ENCODE measurements around the gene EIF3I. TPM values are rescaled to one million over a fixed set of nuclear protein-coding genes. Genes with fewer than 3 reads are reported as not detected.
A peak's percentile ranks its signal among the peaks of the same experiment; 100 is the strongest.

Gene EIF3I
- total RNA-seq, 3 donors from 2014 or later (not counting 1 experiment from before 2014, with no cell fraction given), result 107 to 126 (median 110) TPM

DNA sequence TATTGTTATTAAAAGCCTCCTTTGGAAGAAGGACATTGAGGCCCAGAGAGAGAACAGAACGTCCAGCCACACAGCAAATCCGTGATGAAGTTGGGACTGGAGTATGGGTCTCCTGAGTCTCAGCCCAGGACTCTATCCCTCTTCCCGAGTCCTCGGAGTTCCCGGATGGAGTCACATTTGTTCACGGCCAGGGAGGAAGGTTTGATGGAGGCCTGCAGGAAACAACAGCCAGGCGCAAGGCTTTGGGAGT, 43.1 kb upstream of the EIF3I start:
- Histone ChIP-seq H3K27ac (ENCODE audit: low read length) (peak overlapping the region; percentile 80), H3K9me3 (ENCODE audit: control insufficient read depth, insufficient read depth, low read length) (no peaks in the 10 kb centered on the region), H3K4me3 (ENCODE audit: low read length) (peak overlapping the region; percentile 70), H3K27me3 (ENCODE audit: control insufficient read depth, insufficient read depth, low read length) (no peaks in the 10 kb centered on the region), H3K4me1 (ENCODE audit: control insufficient read depth, insufficient read depth, low read length) (peaks cover 28% of the 10 kb centered on the region), H3K36me3 (ENCODE audit: control insufficient read depth, insufficient read depth, low read length) (peaks cover 2% of the 10 kb centered on the region)
- H3K27me3 Mint-ChIP-seq (ENCODE audit: low read depth in 2 of 2), result no peaks in the 10 kb centered on the region
- ATAC-seq (no peak), DNase-seq (no peak)
- H3K4me3 Mint-ChIP-seq, result peak overlapping the region; percentile 95
- no peaks in the 10 kb centered on the region for H3K9me3 Mint-ChIP-seq
- intact Hi-C loops (cut with micrococcal nuclease), result loop anchor here (1.0 to 5.0 kb wide), 3 partner anchors 22 to 72 kb away; partner anchors contain the start of genes EIF3I, KPNA6 and TMEM234
- peaks cover 35 to 38% of the 10 kb centered on the region in 2 donors for H3K4me1 Mint-ChIP-seq
- WGBS (ENCODE audit: insufficient coverage), result 36% methylated on average over 7 of the region's 7 CpGs
- H3K27ac Mint-ChIP-seq, result peak overlapping the region; percentile 95 to 98
- H3K36me3 Mint-ChIP-seq, result no peaks in the 10 kb centered on the region
- TF ChIP-seq, protein P1, sequence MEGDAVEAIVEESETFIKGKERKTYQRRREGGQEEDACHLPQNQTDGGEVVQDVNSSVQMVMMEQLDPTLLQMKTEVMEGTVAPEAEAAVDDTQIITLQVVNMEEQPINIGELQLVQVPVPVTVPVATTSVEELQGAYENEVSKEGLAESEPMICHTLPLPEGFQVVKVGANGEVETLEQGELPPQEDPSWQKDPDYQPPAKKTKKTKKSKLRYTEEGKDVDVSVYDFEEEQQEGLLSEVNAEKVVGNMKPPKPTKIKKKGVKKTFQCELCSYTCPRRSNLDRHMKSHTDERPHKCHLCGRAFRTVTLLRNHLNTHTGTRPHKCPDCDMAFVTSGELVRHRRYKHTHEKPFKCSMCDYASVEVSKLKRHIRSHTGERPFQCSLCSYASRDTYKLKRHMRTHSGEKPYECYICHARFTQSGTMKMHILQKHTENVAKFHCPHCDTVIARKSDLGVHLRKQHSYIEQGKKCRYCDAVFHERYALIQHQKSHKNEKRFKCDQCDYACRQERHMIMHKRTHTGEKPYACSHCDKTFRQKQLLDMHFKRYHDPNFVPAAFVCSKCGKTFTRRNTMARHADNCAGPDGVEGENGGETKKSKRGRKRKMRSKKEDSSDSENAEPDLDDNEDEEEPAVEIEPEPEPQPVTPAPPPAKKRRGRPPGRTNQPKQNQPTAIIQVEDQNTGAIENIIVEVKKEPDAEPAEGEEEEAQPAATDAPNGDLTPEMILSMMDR (IDR thresholded peaks at IDR 0.05), result no peak

DNA sequence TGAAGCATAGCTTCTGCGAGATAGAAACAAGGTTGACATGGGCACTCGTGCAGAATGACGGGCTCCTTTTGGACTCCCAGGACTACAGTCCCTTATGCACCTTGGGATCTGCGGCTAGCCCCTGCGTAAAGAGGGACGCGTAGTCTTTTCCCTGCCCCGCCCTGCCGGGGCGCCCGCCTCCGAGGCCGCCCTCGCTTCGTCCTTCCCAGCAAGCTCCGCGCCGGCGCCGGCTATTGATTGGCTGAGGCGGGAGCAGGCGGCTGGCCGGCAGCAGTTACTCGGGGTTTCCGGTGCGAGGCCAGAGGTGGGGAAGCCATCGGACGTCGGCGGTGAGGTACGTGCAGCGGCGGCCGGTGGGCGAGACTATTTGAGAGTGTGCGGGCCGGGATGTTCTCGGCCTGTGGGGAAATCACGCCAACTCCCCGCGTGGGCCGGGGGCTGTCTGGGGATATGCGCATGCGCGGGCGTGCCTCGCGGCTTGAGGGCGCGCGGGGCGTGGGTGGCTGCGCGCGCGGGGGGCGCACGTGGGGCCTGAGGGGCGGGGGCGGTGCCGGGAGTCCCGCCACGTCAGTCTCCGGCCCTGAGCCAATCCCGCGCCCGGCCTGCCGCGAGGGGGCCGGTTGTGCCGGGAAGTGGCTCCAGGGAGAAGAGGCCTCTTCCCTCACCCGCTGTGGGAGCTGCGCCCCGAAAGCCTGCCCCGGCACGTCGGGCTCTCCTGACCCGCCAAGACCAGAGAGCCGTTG, 42.6 kb upstream of the EIF3I start, which contains the start of gene TXLNA:
Gene TXLNA (plus strand): TSS at position 233 of the 743 bp plus-strand sequence. CDS start 671 bp downstream, outside the sequence.
- H3K9me3 Mint-ChIP-seq, result no peaks in the 10 kb centered on the region
- H3K4me1 Mint-ChIP-seq, result peaks cover 35 to 43% of the 10 kb centered on the region in 2 donors
- peak; percentile 86 to 93 (median 88) for ATAC-seq
- H3K27me3 ChIP-seq (ENCODE audit: control insufficient read depth, insufficient read depth, low read length), result no peaks in the 10 kb centered on the region
- peak within 1 kb of the TSS; percentile 80 for H3K27ac ChIP-seq (ENCODE audit: low read length)
- H3K4me3 Mint-ChIP-seq, result peak within 1 kb of the TSS; percentile 95
- TF ChIP-seq, protein P1 (IDR thresholded peaks at IDR 0.05), result no peak
- intact Hi-C loops (cut with micrococcal nuclease), result loop anchor here (1.0 to 5.0 kb wide), 3 partner anchors 22 to 72 kb away; partner anchors contain the start of genes EIF3I, KPNA6 and TMEM234
- peaks cover 28% of the 10 kb centered on the region for H3K4me1 ChIP-seq (ENCODE audit: control insufficient read depth, insufficient read depth, low read length)
- no peaks in the 10 kb centered on the region for H3K9me3 ChIP-seq (ENCODE audit: control insufficient read depth, insufficient read depth, low read length)
- peaks cover 7% of the 10 kb centered on the region for H3K36me3 ChIP-seq (ENCODE audit: control insufficient read depth, insufficient read depth, low read length)
- peak within 1 kb of the TSS; percentile 70 for H3K4me3 ChIP-seq (ENCODE audit: low read length)
- peak within 1 kb of the TSS; percentile 95 to 98 for H3K27ac Mint-ChIP-seq
- peak; percentile 87 to 92 for DNase-seq
- H3K36me3 Mint-ChIP-seq, result no peaks in the 10 kb centered on the region
- under 1% methylated on average over 79 of the region's 79 CpGs for WGBS (ENCODE audit: insufficient coverage)
- H3K27me3 Mint-ChIP-seq (ENCODE audit: low read depth in 2 of 2), result no peaks in the 10 kb centered on the region

DNA sequence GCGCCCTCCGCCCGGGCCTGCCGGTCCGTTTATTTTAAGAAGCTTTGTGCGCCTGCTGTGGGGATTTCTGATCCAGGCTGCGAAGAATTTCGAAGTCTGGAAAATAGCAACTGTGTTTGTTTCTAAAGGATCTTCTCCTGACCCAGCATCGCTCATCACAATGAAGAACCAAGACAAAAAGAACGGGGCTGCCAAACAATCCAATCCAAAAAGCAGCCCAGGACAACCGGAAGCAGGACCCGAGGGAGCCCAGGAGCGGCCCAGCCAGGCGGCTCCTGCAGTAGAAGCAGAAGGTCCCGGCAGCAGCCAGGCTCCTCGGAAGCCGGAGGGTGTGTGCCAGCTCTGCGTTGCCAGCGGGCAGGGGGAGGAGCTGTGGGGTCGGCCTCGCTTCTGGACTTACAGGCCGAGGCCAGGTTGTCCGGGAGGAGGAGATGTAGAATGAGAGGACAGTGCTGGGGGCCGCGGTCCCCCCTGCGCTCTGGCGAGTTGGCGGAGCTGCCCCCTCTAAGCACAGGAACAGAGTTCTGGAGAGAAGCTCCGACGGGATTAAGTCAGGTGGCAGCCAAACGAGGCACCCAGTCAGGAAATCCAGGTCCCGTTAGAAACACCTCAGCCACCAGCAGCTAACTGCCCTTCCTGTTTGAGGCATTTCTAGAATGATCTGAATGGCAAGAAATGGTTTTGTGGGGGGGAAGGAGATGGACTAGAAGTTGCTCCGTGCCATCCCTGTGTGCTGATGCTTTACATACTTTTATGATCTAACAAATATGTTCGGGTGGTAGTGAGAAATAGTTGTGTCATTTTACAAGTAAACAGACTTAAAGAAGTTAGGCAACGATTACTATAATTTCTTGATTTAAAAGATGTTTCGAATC, 41.8 kb upstream of the EIF3I start:
- no peaks in the 10 kb centered on the region for H3K9me3 Mint-ChIP-seq
- DNase-seq, result peak; percentile 26 to 48
- intact Hi-C loops (cut with micrococcal nuclease), result no loop called here
- H3K27ac Mint-ChIP-seq, result peak overlapping the region; percentile 95 to 98
- WGBS (ENCODE audit: insufficient coverage), result 8% methylated on average over 35 of the region's 36 CpGs
- no peaks in the 10 kb centered on the region for H3K9me3 ChIP-seq (ENCODE audit: control insufficient read depth, insufficient read depth, low read length)
- peaks cover 13% of the 10 kb centered on the region for H3K36me3 ChIP-seq (ENCODE audit: control insufficient read depth, insufficient read depth, low read length)
- peak overlapping the region; percentile 80 for H3K27ac ChIP-seq (ENCODE audit: low read length)
- H3K4me3 Mint-ChIP-seq, result peak overlapping the region; percentile 95
- H3K27me3 Mint-ChIP-seq (ENCODE audit: low read depth in 2 of 2), result no peaks in the 10 kb centered on the region
- H3K4me1 ChIP-seq (ENCODE audit: control insufficient read depth, insufficient read depth, low read length), result peaks cover 28% of the 10 kb centered on the region
- no peaks in the 10 kb centered on the region for H3K27me3 ChIP-seq (ENCODE audit: control insufficient read depth, insufficient read depth, low read length)
- peak in 2 of 3 donors; percentile 10 to 18 for ATAC-seq
- TF ChIP-seq, protein P1 (IDR thresholded peaks at IDR 0.05), result no peak
- peaks cover 40 to 49% of the 10 kb centered on the region in 2 donors for H3K4me1 Mint-ChIP-seq
- H3K4me3 ChIP-seq (ENCODE audit: low read length), result peak overlapping the region; percentile 70
- H3K36me3 Mint-ChIP-seq, result no peaks in the 10 kb centered on the region

Data from natural killer cell (primary cell).